ENCODE results near the gene CARD11. TPM values are rescaled to one million over a fixed set of nuclear protein-coding genes. Genes with fewer than 3 reads are reported as not detected.

The CARD11 gene
- total and polyA plus RNA-seq, 2 donors (not counting 1 experiment from before 2014, with no cell fraction given) = 0.02 TPM; not detected in 1

- Histone ChIP-seq H3K9me3 (ENCODE audit: control insufficient read depth, insufficient read depth, low read depth, low read length) (no peaks in the 10 kb centered on the region), H4K20me1 (ENCODE audit: control insufficient read depth, extremely low read depth, insufficient read depth, low read length) (no peaks in the 10 kb centered on the region), H2AFZ (ENCODE audit: low read length) (no peak overlapping the region), H3K36me3 (ENCODE audit: control insufficient read depth, insufficient read depth, low read length) (no peaks in the 10 kb centered on the region), H3K27me3 (ENCODE audit: control insufficient read depth, insufficient read depth, low read length) (no peaks in the 10 kb centered on the region), H3K4me2 (ENCODE audit: extremely low read depth, insufficient read depth, low read length) (no peak overlapping the region), H3K9ac (ENCODE audit: insufficient read depth, low read length) (no peak overlapping the region), H3K4me1 (ENCODE audit: control insufficient read depth, extremely low read depth, insufficient read depth, low read length) (no peaks in the 10 kb centered on the region), H3K4me3 (replicated peaks in 1 of 4; ENCODE audit: control extremely low read depth in 1 of 4, insufficient read depth in 1 of 4, low read depth in 3 of 4, low read length in 4 of 4) (no peak overlapping the region), H3K79me2 (ENCODE audit: control insufficient read depth, insufficient read depth, low read length) (no peaks in the 10 kb centered on the region), H3K27ac (ENCODE audit: insufficient read depth, low read length) (no peak overlapping the region)
- no peak for TF ChIP-seq EZH2 (IDR thresholded peaks at IDR 0.05; ENCODE audit: low read length, missing control alignments)
- peak in 1 of 2 donors; percentile 12 for TF ChIP-seq CTCF (conservative IDR thresholded peaks at IDR 0.05 in 1 of 2, IDR thresholded peaks at IDR 0.05 in 1 of 2; ENCODE audit: low read depth in 1 of 2, low read length in 2 of 2)
- DNase-seq (ENCODE audit: low read depth in 2 of 2) = peak; percentile 69 to 87
These were observed 109.4 kb downstream of the CARD11 start for GRCh38 chr7:2934211-2934731.

- no peaks in the 10 kb centered on the region for H3K79me2 ChIP-seq (ENCODE audit: control insufficient read depth, insufficient read depth, low read length)
- no peak overlapping the region for H3K4me3 ChIP-seq (replicated peaks in 1 of 4; ENCODE audit: control extremely low read depth in 1 of 4, insufficient read depth in 1 of 4, low read depth in 3 of 4, low read length in 4 of 4)
- no peak overlapping the region for H3K4me2 ChIP-seq (ENCODE audit: extremely low read depth, insufficient read depth, low read length)
- no peak overlapping the region for H2AFZ ChIP-seq (ENCODE audit: low read length)
- H3K36me3 ChIP-seq (ENCODE audit: control insufficient read depth, insufficient read depth, low read length) = no peaks in the 10 kb centered on the region
- no peaks in the 10 kb centered on the region for H4K20me1 ChIP-seq (ENCODE audit: control insufficient read depth, extremely low read depth, insufficient read depth, low read length)
- DNase-seq (ENCODE audit: low read depth in 2 of 2) = no peak
- H3K9me3 ChIP-seq (ENCODE audit: control insufficient read depth, insufficient read depth, low read depth, low read length) = no peaks in the 10 kb centered on the region
- H3K27me3 ChIP-seq (ENCODE audit: control insufficient read depth, insufficient read depth, low read length) = peaks cover 2% of the 10 kb centered on the region
- H3K27ac ChIP-seq (ENCODE audit: insufficient read depth, low read length) = no peak overlapping the region
- H3K9ac ChIP-seq (ENCODE audit: insufficient read depth, low read length) = no peak overlapping the region
- TF ChIP-seq CTCF (conservative IDR thresholded peaks at IDR 0.05 in 1 of 2, IDR thresholded peaks at IDR 0.05 in 1 of 2; ENCODE audit: low read depth in 1 of 2, low read length in 2 of 2) (no peak), EZH2 (IDR thresholded peaks at IDR 0.05; ENCODE audit: low read length, missing control alignments) (no peak)
- no peaks in the 10 kb centered on the region for H3K4me1 ChIP-seq (ENCODE audit: control insufficient read depth, extremely low read depth, insufficient read depth, low read length)
These were observed 111.0 kb downstream of the CARD11 start for GRCh38 chr7:2932402-2933251.

- Histone ChIP-seq H3K79me2 (ENCODE audit: control insufficient read depth, insufficient read depth, low read length) (no peaks in the 10 kb centered on the region), H3K4me1 (ENCODE audit: control insufficient read depth, extremely low read depth, insufficient read depth, low read length) (no peaks in the 10 kb centered on the region), H3K4me3 (replicated peaks in 1 of 4; ENCODE audit: control extremely low read depth in 1 of 4, insufficient read depth in 1 of 4, low read depth in 3 of 4, low read length in 4 of 4) (no peak overlapping the region), H4K20me1 (ENCODE audit: control insufficient read depth, extremely low read depth, insufficient read depth, low read length) (no peaks in the 10 kb centered on the region), H3K4me2 (ENCODE audit: extremely low read depth, insufficient read depth, low read length) (no peak overlapping the region), H3K36me3 (ENCODE audit: control insufficient read depth, insufficient read depth, low read length) (no peaks in the 10 kb centered on the region), H2AFZ (ENCODE audit: low read length) (no peak overlapping the region), H3K9me3 (ENCODE audit: control insufficient read depth, insufficient read depth, low read depth, low read length) (no peaks in the 10 kb centered on the region), H3K27ac (ENCODE audit: insufficient read depth, low read length) (no peak overlapping the region), H3K9ac (ENCODE audit: insufficient read depth, low read length) (no peak overlapping the region), H3K27me3 (ENCODE audit: control insufficient read depth, insufficient read depth, low read length) (peaks cover 2% of the 10 kb centered on the region)
- DNase-seq (ENCODE audit: low read depth in 2 of 2) = no peak
- TF ChIP-seq CTCF (conservative IDR thresholded peaks at IDR 0.05 in 1 of 2, IDR thresholded peaks at IDR 0.05 in 1 of 2; ENCODE audit: low read depth in 1 of 2, low read length in 2 of 2) (no peak), EZH2 (IDR thresholded peaks at IDR 0.05; ENCODE audit: low read length, missing control alignments) (no peak)
These were observed 112.6 kb downstream of the CARD11 start for GRCh38 chr7:2931034-2931415.

Data from fibroblast of lung (primary cell).